NK-92 (cell line): ENCODE results near the gene TPCN1.

ENCODE experiments used
- DNase-seq: peaks from one replicate; lab custom pipeline; 2025; ENCODE audit not compliant: unreplicated experiment; lab: John Stamatoyannopoulos, UW

TPCN1 gene

DNA sequence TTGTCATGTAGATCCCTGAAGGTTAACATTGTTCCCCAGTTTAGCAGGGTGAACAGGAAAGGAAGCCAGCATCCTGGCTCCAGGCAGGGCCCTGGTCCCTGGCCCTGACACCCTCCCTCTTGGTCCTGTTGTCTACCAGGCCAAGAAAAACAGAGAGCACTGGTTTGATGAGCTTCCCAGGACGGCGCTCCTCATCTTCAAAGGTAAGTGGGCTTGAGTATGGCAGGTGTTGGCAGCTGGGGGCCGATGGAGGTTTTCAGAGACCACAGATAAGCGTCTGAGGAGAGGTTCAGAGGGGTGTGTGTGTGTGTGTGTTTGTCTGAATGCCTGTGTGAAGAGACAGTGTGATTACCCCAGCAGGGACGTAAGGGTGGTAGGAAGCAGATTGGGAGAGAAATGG lies 57.4 kb downstream of the TPCN1 start:
- DNase-seq = no peak

DNA sequence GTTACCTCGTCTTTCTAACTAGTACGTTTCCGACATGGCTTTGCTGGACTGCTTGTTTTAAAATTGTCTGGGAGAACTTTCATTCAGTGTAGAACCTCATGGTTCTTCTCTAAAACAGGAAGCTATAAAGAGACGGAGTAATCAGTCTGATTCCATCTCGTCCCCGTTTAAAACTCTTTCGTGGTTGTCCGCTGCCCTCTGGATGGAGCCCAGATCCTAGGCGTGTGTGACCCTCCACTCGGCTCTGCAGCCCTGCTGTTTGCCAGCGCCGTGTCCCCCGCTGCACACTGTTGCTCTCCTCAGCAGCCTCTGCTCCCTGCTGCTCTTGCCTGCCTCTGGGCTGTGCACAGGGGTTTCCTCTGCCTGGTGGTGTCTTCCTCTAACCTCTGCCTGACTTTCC lies 63.5 kb downstream of the TPCN1 start:
- DNase-seq = no peak

DNA sequence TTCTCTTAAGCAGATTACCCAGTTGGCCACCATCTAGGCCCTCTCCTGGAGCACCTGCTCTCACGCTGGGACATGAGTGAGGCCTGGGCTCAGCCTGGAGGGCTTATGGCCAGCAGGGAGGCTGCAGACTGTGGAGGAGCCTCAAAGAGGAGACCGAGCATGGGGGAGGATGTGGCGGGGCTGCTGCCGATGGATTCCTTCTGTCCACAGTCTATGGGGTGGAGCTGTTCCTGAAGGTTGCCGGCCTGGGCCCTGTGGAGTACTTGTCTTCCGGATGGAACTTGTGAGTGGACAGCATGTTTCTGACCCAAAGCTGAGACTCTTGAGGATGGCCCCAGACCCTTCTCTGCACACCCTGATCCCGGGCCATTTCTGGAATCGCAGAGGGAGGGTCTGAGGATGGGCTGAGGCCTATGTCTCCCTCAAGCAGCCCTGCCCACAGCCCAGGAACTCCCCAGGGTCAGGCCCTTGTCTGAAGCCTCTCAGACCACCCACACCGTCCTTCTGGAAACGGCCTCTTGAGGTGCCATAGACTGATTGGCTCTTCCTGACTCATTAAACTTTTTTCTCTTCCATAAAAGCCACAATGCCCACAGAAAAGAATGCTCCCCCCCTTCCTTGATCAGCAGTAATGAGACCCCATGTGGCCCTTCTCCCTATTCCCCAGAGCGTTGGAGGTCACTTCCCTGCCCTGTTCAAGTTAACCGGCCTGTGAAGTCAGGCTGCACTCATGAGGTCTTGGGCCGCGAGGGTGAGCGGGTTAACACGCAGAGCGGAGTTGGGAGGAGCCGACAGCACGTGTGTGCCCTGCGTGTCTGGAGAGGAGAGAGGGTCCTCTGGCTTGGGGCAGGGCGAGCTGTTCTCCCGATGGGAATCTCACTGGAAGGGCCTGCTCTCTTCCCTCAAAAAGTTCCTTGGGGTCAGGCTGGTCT lies 64.7 kb downstream of the TPCN1 start:
- DNase-seq = no peak

DNA sequence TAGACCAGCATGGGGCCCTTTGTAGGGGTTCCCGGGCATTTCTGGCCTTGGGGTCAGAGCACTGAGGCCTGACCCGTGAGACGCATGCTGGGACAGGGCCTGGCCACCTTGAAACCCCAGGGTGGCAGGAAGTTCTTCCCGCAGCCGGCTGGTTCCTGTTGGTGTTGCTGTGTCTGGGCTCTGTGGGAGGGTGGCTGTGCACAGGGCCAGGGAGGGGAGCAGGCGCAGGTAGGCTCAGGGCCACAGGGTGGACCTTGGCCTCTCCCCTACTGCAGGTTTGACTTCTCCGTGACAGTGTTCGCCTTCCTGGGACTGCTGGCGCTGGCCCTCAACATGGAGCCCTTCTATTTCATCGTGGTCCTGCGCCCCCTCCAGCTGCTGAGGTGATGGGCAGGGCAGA lies 65.4 kb downstream of the TPCN1 start:
- no peak for DNase-seq

DNA sequence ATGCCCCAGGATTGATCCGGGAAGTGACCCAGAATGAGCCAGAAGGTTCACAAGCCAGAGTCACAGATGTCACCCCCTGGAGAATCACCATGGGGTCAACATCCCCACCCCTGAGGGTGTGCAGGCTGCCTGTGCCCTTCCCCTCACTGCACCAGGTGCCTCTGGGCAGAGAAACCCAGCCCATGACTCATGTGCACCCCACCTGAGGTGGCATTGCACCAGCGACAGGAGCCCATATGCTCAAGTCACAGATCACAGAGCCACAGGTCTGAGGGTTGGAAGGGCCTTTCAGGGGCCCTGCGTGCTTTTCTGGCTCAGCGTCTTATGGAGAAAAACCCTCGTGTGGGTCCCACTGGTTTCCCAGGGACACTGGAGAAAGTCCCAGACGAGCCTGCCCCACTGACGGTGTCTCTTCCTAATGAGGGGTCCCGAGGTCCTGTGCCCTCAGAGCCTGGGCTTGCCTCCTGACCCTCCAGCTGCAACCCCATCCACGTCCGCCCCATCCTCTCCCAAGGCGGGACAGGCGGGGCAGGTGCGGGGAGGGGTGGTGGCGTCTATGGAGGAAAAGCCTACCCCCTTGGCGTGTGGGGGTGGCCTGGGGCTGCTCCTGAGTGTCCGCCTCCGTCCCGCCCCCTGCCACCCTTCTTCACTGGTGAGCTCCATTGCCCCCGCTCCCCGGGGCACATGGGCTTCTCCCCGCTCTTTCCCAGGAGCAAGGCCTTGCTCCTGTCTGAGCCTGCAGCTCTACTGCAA lies 66.1 kb downstream of the TPCN1 start:
- no peak for DNase-seq

DNA sequence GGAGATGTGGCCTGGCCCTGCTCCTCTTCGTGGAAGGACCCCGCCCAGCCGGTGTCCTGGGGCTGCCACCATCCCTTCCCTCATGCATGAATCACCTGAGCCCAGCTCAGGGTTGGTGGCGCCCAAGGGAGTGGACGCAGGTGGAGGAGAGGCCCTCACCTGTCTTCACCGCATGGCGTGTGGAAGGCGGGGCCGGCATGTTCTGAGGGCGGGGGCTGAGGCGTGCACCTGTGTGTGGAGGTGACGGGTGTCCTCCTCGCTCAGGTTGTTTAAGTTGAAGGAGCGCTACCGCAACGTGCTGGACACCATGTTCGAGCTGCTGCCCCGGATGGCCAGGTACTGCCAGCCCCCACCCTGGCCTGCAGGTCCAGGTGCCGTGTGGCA lies 66.6 kb downstream of the TPCN1 start:
- DNase-seq = no peak

DNA sequence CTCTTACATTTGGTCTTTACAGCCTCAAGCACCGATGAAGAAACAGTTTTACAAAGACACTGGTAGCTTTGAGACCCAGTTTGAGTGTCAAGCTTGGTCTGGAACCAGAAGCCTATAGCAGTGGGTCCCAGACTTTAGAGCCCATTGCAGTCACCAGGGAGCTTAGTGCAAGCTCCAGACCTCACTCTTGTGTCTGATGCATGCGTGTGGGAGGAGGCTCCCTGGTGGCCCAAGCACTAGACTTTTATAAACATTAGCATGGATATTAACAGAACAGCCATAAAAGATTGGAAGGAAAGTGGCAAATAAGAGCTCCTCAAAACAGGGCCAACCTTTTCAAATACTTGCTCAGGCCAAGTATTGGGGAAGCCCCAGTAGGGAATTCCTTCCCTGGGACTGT lies 68.1 kb downstream of the TPCN1 start:
- no peak for DNase-seq

DNA sequence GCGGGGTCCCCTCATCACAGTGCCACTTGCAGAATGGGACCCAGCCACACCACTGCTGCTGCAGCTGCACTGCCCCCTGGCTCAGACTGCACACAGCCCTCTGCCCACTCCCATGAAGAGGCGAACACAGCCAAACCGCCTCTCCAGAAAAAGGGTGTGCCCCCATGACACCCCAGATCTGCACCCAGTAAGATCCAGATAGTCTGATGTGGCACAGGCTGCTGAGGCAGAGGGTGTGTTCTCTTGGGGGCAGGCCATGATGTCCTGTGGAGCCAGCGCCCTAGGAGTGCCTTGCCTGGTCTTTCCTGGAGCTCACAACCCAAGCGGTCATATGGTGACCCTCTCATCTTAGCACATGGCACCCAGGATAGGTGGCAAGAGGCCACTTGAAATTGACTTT lies 69.2 kb downstream of the TPCN1 start:
- no peak for DNase-seq

DNA sequence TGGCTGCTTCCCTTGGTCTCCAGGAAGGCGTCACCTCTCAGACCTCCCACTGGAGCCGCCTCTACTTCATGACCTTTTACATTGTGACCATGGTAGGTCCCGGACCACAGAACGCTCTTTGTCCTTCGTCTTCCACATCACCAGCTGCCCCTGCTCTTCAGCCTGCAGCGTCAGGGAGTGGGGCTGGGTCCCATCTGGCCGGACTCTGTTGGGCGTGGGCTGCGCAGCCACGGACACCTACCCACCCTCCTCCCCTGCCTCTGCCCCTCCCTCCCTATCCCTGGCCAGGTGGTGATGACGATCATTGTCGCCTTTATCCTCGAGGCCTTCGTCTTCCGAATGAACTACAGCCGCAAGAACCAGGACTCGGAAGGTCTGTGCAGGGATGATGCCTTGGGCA lies 70.3 kb downstream of the TPCN1 start:
- DNase-seq = no peak

DNA sequence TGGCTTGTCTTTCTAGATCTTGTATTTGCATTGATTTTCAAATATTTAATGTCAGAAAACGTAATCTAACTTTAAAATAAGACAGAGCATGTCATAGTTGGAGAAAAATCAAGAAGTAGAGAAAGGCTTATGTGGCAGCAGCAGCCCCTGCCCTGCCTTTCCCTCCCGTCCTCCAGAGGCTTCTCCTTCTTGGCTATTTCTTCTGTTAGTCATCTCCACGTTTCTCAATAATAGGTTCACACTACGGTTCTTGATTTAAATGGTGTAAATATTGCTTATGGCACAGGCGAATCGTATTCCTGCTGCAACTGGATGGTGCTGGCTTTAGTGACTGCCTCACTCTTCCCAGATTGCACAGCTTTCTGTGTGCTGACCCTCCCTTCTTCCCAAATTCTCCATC lies 70.8 kb downstream of the TPCN1 start:
- DNase-seq = no peak

DNA sequence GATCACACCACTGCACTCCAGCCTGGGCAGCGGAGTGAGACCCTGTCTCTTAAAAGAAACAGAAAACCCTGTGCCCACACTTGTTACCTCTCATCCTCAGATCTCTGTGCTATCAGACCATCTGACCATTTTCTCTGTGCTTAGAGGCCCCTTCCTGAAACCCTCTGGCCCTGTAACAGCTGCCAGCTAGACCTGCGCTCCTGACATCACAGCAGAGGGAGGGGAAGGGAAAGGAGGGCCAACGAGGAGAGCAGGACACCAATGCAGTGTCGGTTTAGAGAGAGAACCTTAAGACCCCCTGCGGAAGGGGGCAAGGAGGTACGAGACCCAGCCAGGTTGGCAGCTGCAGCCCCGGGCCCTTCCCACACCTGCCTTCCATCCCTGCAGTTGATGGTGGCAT lies 71.3 kb downstream of the TPCN1 start:
- no peak for DNase-seq

DNA sequence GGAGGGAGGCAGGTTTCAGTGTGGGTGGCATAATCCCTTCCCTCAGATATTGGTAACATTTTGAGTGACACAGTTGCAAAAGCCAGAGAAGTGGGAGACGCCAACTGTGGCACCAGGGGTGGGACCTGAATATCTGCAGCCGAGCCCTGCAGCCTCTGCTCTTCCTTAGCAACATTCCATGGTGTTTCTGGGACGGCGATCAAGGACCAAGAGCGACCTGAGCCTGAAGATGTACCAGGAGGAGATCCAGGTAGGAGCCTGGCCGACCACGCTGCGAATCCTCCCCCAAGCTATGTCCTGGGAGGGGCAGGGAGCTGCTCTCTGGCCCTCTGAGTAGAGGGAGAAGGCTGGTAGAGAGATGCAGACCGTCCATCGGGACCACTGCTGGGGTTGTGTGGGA lies 71.8 kb downstream of the TPCN1 start:
- DNase-seq = no peak

DNA sequence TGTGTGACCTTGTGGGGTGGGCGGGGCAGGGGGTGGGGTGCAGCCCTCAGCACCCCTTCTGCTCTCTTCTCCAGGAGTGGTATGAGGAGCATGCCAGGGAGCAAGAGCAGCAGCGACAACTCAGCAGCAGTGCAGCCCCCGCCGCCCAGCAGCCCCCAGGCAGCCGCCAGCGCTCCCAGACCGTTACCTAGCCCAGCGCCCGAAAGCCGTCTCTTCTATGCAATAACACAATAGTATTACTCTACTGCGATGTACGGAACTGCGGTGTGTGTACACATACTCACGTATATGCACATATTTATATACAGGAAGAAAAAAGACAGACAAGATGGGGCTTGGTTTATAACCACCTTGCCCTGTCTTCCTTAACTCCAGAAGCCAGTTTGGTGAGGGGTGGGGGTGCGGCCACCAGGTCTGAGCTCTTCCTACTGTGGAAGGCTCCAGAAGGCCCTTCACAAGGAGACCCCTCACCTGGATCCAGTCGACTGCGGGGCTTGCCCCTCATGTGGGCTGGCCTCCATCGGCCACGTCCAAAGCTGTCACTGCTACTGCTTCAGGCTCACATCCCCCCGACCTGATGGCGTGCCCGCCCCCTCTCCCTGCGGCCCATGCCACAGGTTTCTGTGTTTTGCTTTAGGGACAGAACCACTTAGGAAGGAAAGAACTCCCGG lies 74.8 kb downstream of the TPCN1 start:
- DNase-seq = no peak

DNA sequence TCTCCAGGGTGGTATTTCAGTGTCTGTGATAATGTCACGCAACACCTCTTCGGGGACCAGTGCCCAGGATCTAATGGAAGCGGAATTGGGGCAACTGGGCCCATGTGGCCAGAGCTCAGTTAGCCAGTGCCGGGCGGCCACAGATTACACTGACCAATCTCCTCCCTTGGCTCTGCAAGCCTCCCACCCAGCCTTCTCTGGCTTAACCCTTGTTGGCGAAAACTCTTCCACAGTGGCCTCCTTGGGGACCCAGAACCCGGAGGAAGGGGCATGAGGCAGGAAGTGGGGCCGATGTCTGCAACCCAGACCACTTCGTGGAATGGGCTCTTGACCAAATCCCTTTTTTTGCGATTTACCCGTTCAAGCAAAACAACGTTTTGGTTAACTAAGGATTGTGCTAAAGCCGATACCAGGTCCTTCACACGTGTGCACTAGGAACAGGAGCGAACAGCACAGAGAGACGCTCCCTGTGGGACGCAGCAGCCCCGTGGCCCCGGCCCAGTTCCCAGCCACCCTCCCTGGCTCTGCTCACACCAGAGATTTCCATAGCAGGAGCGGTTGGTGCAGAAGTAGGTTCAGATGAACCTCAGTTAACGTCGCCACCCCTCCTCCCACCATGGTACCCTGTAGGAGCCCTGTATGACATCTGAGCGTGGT lies 75.4 kb downstream of the TPCN1 start:
- no peak for DNase-seq

DNA sequence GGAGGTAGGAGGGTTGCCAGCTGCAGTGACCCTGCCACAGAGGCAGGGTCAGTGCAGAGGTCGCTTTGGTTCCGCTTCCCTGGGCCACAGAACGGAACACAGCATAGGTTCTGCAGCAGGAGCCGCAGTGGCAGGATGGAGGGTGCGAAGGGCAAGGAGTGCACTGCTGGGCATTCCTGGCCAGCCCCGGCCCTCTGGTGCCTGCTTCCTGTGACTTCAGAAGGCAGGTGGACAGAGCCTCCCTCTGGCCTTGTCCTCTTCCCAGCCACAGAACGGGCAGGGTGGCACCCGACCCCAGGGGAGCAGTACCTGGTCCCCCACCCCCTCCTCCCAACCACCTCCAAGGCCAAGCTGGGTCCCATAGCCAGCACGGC lies 75.9 kb downstream of the TPCN1 start:
- no peak for DNase-seq

DNA sequence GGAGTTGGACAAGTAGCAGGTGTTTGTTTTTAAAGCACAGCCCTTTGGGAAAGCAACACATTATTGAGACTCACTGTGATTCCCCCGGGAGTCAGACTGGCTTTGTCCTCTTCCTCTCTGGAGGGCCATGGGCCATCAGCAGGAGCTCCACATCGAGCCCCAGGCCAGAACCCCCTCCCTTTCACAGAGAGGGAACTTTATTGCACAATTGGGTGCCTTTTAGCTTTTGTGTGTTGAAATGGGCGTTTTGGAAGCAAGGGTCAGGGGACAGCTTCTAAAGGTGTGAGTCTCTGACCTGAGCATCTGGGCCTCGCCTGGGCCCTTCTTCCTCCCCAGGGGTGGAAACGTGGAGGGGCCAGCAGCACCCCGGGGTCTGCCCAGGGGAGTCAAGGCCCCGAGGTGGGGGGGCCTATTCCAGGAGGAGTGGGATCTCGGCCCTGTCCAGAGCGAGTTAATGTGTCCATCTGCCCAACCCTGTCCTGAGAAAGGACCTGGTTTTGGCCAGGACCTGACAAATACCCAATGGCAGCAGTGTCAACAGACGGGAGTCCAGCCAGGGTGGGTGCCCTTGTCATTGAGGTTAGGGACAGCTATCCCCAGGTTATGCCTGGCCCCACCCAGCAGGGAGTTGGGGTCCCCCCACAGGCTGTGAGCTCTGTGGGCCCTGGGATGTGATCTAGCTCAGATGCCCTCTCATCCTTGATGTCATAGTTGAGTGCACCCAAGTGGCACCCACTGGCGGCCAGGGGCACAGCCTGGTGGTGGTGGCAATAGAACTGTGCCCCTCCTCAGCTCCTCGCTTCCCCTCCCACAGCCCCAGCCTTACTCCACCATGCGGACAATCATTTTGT lies 76.6 kb downstream of the TPCN1 start:
- DNase-seq = no peak

DNA sequence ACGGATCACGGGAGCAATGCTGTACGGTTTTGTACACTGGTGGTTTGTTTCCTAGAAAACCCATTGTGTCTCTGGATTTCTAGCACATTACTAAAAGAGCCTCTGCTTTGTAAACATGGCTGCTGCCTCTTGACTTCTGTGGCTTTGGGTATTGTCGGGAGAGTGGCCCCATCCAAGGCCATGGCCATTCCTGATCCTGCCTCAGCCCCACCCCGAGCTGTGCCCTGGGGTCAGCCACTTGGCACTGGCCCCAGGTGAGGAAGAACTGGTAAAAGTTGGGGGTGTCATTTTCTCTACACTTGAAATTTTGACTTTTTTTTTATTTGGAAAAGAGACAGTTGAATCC lies 77.2 kb downstream of the TPCN1 start:
- DNase-seq = no peak

DNA sequence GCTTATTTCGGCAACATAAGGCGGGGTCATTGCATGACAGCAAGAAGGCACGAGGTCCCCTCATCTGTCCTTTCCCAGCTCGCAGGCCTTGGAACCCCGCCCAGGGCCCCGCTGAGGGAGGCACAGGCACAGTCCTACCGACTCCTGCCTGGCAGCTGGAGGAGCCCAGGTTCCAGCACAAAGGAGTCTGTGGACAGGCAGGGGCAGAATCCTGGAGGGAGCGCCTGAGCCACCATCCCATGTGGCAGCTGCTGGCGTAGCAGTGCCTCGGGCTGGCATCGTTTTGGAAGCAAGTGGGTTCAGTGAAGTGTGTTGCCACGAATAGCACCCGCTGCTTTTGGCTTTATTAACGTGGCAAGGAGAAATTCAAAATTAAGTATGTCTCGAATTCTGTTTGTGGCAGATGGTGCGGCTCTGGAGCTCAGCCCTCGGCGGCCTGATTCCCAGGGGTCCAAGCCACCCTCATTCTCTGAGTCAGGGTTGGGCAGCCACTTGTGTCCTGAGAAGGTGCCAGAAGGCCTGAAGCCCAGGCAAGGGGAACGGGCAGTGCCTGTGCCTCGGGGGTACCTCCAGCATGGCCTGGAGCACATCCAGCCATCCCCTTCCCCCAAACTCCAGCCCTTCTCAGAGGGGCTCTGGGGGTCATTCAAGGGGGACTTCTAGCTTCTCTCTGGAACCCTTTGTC lies 77.7 kb downstream of the TPCN1 start:
- DNase-seq = no peak

DNA sequence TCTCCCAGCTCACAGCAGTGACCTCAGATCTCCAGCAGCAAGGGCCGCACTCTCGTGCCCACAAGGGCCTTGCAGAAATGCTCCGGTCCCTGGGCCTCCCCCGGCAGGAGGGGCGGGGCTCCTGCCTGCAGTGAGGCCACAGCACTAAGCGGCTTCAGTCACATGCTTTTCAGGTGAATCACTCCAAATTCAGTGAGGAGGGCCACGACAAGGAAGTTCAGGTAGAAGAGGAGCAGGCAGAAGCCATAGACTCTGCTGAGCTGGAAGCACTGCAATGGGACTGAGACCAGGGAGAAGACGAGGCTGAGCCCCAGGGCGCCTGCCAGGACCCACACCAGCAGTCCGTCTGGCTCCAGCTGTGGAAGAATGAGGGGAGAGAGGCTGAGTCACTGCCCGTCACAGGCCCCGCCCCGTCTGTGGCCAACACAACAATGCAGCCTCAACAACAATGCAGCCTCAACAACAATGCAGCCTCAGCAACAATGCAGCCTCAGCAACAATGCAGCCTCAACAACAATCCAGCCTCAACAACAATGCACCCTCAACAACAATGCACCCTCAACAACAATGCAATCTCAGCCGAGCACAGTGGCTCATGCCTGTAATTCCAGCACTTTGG lies 78.5 kb downstream of the TPCN1 start:
- no peak for DNase-seq

DNA sequence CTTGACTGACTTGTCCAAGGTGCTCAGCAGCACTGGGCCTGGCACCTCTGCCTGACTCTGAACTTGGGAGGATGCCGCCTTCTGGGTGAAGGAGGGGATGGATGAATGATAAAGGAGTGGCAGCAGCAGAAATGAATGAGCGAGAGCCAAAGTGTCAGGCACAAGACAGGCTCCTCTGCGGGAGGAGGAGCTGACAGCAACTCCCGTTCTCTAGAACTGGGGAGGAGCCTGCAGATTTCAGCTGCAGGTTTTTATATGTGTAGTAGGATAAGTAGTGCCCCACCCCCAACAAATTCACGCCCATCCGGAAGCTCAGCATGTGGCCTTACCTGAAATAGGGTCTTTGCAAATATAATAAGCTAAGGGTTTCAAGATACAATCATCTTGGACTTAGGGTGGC lies 80.5 kb downstream of the TPCN1 start:
- DNase-seq = no peak
